ENCODE data around the gene SH3D19.

DNA sequence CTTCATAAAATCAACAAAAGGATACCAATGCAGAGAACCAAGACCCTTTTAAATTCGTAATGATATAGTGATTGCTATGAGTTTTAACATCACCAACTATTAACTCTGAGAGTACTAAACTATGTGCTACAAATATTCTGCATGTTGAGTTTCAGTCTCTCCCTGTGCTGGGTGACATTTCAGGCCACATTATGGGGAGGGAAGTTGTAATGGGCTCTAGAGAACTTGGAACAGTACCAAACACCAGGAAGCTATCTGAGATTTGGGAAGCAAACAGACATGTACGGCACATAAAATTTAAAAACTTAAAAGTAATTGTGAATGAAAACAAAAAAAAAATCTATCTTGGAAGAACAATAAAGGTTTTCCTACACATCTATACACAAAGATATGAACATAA is 108.1 kb downstream of the SH3D19 start:
- no peak for TF ChIP-seq CTCF (conservative IDR thresholded peaks at IDR 0.05)
- TF ChIP-seq ZFX (IDR thresholded peaks at IDR 0.05): no peak
